DMS79 (cell line): ENCODE results near the gene UNC93A.
A peak's percentile ranks its signal among the peaks of the same experiment; 100 is the strongest.
"Not testable (repeated sequence)": the region's sequence is repeated elsewhere in the genome, so short reads cannot be mapped to it uniquely, and the experiment has no call there.

ENCODE experiments used
- DNase-seq: peaks from one replicate; lab custom pipeline; 2025; lab: John Stamatoyannopoulos, UW

The UNC93A gene

DNA sequence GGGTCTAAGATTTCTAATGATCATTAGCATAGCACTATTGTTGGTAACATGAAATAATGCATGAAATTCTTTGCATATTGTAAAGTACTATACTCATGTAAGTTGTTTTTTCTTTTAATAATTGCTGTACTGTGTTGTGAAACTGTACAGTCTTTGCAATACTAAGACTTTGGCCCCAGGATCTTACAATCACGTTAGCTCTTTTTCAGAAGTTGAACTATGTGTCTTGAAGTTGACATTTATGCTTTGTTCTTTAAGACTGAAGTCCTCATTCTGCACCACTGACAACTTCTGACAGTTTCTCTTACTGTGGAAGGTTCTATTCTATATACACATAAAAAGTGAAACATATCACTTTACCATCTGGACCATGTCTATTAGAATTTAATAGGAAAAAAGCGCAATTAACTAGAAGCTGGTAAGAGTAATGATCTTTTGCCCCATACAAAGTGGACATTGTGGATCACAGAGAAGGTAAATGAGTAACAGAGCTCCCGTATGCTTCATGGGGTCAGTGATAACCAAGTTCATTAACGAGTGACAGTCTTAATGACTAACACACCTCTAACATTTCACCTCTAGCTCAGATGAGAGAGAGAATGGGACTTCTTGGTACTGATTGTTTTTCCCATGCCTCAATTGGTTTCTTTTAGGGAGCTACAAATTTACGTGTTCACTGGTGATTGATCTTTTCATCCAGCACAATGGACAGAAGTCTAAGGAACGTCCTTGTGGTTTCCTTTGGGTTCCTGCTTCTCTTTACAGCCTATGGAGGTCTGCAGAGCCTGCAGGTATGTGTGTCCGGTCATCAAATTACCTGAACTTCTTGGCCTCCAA is at the start of gene UNC93A:
Gene UNC93A (plus strand): TSS at position 530 of the 837 bp plus-strand sequence. CDS start 175 bp downstream, at position 705.
- DNase-seq, result no peak

DNA sequence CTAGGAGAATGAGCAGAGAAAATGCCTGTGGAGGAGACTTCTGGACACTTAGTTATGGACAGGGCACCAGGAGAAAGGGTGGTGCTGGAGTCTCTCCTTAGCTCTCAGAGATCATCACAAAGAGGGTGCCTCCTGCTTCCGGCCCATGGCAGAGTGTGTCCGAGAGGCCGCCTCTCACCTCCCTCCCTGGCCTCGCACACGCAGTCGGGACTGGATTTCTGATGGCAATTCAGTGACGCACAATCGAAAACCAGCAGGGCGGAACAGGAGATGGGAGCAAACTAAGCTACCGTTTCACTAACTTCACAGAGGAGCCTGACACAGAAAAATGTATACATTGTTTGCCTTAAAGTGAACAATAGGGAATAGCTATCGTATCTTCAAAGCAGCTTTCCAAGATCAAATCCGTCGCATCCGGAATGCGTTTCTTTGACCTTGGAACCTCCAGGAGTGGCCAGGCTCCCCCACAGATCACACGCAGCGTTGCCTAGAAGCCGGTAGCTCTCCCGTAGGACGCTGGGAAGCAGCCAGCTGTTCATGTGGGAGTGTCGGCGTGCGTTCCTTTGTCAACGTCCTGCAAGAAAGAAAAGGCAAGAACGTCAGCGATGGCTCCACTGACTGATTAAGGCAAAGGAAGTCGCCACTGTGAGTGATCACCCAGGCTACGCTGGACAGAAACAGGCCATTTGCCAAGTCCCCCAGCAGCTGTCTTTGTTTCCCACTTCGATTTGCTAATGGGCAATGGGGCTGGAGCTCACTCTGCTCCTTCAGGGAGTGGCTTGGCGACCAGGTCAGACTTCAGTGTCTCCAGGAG is 49.6 kb upstream of the UNC93A start:
- DNase-seq, result peak; percentile 86

DNA sequence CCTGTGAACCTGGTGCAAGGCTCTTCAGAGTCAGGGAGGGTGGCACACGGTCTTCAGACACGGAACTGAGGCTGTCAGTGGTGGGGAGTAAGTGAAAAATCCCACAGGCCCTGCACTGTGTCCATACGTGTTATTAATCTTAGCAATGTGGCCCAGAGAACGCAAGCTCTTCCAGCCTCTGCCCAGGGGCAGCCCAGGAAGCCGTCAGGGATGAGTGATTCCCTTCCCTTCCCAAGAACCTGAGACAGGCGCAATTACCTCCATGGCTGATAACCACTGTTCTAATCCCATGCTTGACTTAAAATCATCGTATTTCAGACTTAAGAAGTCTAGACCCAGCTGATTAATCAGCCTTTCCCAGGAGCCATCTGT is 49.0 kb upstream of the UNC93A start:
- not testable (repeated sequence) for DNase-seq

DNA sequence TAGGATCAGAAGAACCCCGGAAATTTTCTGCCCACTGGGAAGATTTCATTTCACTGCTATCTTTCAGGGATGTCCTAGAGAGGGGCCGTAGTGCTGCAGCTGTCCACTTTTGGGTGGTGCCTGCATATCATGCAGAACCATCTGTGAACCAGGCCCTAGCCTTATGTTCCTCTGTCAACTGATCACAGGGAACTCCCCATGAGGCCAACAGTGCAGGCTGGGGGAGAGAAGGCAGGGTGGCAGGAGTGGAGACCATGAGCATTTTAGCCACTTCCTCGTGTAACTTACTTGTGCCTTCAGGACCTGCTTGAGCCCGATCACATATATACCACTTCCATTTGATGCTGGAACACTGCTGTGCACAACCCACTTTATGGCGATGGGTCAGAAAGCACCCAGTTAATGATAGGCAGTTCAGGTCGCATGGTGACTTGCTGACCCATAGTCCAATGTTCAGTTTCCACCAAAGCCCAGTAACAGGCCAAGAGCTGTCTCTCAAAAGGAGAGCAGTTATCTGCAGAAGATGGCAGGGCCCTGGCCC is 48.5 kb upstream of the UNC93A start:
- not testable (repeated sequence) for DNase-seq

DNA sequence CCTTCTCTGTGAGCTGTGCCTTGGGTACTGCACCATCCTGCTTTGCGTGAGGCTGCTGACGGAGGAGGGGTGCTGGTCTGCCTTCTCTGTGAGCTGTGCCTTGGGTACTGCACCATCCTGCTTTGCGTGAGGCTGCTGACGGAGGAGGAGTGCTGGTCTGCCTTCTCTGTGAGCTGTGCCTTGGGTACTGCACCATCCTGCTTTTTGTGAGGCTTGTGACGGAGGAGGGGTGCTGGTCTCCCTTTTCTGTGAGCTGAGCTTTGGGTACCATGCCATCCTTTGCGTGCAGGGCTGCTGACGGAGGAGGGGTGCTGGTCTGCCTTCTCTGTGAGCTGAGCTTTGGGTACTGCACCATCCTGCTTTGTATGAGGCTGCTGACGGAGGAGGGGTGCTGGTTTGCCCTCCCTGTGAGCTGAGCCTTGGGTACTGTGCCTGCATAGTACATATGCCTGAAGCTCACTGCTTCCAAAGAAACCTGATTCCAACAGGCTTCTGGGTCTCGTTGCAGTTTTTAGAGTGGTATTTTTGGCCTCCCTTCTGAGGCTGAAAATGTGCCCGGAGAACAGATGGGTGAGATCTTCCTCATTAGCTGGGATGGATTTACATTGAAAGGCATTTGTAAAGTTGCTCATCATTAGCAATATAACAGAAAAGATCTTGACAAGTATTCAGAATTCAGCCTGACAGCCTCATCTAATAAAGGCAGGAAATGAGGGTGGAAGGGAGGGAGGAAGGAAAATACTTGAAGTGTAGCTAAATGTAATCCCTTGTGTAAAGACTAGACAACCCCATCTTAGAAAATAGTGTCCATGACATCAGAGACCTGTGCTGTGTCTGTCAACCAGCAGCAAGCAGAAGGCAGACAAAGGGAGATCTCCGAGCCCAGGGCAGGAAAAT is 46.8 kb upstream of the UNC93A start:
- no peak for DNase-seq

DNA sequence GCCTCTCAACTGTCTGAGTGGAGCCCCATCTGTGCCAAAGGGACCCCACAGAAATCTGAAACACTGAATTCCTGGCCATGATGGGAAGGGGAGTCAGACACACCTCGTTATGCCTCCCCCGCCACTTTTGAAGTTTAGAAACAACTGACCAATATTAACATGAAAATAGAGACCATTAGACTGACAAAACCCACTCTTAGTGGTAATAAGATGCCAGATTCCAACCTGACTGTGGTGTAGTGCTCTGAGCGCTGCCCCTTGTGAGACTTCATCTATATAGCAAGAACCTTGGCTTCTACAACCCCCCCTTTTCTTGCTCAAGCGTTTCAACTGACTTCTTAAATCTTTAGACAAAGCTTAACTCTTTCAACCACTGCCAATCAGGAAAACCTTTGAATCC is 46.1 kb upstream of the UNC93A start:
- no peak for DNase-seq

DNA sequence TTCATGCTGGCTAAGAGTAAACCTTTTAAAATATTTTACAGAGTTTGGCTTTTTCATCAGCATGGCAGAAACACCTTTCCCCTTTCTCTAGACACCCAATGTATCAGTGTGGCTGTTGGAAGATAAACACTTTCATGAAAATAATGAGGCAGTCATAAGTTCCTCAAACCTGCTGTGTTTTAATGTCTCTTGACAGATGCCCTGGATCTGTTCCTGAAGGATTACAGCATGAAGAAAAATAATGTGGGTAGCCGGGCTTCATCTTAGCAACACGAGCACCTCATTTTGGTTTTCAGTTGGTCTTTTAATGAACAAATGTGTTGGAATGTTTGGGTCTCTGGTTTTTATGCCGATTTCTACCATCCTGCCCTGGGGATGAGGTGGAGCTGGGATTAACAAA is 45.5 kb upstream of the UNC93A start:
- DNase-seq, result no peak

DNA sequence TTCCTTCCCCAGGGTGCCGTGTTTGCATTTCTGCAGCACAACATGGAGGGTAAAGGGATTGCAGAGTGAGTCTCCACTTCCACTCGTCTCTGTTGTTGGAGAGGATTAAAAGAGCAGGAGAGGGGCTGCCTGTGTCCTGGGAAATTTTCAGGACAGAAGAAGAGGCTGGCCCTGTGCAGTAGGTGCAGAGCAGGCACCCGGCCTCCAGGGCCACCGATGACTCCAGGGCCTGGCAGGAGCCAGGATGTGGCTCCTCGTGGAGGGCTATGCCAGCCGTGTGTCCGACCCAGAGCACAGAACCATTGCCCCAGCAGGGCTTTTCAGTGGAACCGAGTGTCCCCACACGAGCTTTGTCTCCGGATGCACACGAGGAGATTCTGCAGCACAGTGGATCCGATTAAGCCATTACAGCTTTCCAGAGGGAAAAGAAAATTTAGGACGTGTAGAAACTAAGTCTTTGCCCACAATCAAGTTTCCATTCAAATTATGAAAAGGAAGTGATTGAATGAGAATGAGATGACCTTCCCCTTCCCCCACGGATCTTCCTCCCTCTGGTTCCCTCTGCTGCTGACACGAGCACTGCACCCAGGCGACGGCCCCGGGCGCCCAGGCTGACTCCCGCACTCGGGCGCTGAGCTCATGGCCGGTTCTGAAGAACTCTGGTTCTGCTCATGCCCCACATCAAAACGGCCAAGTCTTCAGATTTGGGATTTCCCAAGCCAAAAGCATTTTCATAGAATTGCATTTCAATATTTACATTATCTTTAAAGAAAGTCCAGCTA is 43.1 kb upstream of the UNC93A start:
- DNase-seq, result no peak

DNA sequence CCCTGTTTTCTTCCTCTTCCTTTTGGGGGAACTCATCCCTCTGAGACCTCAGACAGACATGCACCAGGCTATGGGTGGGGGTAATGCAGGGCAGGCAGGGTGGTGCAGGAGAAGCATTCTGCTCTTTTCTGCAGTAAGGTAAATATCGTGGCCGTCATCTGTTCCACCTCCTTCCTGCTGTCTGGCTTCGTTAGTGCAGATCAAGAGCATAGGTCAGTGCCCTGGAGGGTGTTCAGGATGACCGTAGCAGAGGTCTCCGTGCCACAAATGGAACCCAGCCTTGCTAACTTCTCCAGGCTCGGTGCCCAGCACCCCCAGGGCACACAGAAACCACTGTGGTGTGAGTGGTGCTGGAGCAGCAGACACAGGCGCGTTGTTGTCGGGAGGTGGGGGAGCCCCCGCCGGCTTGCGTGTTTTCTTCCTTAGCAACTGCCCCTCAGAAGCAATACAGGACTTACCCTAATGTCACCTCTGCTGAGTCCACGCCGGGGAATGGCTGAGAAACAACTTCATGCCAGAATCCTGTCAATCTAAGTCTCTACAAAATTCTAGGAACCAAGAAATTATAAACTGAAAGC is 42.1 kb upstream of the UNC93A start:
- DNase-seq, result not testable (repeated sequence)

DNA sequence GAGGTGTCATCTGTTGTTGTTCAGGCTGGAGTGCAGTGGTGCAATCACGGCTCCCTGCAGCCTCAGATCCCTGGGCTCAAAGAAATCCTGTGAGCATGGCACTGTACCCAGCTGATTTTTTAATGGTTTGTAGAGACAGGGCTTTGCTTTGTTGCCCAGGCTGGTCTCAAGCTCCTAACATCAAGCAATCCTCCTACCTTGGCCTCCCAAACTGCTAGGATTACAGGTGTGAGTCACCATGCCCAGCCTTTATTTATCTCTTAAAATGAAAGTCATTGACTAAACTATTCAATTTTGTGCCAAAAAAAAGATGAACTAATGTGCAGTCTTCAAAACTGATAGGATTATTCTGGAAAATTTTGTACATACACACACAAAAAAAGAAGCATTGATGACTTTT is 38.8 kb upstream of the UNC93A start:
- no peak for DNase-seq

DNA sequence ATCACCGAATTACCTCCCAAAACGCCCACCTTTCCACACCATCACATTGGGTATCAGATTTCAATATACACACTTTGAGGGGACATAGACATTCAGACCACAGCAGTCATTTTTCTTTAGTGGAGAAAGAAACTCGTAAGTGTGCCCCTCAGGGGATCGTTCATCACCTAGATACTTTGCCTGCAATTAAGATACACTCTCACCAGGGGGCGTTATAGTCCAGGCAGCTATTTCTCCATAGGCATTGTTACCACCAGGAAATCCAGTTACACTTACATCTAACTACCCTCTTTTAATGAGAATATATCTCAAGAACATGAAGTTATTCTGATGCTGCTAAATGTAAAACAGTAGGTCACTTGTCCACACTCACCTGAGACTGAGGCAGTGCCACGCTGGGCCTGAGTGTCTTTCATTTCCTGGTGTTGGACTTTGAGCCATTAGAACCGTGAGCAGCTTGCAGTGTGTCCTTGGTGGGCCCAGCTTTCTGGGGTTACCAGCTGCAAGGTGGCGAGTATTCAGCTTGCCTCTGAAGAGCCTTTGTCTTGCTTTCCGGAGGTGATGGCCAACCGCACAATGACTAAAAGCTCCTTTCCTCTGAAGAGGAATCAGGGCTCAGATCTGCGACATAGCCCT is 35.1 kb upstream of the UNC93A start:
- no peak for DNase-seq

DNA sequence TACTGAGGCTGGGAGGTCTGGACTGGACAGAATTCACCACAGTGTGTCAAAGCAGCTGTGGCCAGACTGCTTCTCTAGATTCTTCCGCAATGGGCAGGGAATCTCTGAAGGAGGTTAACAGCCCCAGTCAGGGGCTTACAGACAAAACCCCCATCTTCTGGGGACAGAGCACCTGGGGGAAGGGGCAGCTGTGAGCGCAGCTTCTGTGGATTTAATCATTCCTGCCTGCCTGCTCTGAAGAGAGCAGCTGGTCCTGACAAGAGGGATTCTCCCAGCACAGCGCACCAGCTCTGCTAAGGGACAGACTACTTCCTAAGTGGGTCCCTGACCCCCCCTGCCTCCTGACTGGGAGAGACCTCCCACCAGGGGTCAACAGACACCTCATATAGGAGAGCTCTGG is 32.5 kb upstream of the UNC93A start:
- DNase-seq, result no peak

DNA sequence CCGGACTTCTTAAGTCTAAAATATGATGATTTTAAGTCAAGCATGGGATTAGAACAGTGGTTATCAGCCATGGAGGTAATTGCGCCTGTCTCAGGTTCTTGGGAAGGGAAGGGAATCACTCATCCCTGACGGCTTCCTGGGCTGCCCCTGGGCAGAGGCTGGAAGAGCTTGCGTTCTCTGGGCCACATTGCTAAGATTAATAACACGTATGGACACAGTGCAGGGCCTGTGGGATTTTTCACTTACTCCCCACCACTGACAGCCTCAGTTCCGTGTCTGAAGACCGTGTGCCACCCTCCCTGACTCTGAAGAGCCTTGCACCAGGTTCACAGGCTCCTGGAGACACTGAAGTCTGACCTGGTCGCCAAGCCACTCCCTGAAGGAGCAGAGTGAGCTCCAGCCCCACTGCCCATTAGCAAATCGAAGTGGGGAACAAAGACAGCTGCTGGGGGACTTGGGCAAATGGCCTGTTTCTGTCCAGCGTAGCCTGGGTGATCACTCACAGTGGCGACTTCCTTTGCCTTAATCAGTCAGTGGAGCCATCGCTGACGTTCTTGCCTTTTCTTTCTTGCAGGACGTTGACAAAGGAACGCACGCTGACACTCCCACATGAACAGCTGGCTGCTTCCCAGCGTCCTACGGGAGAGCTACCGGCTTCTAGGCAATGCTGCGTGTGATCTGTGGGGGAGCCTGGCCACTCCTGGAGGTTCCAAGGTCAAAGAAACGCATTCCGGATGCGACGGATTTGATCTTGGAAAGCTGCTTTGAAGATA is 24.9 kb upstream of the UNC93A start:
- DNase-seq, result peak; percentile 9

DNA sequence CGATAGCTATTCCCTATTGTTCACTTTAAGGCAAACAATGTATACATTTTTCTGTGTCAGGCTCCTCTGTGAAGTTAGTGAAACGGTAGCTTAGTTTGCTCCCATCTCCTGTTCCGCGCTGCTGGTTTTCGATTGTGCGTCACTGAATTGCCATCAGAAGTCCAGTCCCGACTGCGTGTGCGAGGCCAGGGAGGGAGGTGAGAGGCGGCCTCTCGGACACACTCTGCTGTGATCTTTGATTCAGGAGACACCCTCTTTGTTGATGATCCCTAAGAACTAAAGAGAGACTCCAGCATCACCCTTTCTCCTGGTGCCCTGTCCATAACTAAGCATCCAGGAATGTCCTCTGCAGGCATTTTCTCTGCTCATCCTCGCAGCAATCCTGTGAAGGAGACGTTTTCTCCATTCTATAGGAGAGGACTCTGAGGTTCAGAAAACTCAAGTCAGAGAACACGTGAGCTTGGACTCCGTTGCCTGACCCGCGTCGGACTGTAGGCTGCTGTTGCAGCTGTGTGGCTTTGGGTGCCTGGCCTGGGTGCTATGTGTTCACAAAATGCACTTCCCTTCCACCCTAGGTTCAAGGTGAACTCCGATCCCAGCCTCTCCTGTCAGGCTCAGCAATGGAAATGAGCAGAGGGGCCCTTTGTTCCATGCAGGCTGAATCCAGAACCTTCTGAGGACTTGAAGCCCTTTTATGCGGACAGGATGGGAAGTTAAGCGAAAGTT is 24.1 kb upstream of the UNC93A start:
- no peak for DNase-seq

DNA sequence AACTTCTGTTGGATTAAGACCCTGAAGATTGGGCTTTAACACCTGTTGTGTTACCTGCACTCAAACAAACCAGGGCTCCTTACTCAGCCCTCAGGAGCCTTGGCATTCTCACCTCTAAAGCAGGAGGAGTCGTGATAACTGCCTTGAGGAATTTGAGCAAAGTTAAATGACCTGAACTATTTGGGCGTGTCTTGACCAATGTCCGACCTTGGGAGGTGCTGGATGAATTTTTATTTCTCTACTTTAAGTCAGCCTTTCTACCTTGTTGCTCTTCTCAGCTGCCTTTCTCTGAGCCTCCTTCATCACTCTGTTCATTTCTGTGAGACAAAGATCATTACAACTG is 23.6 kb upstream of the UNC93A start:
- not testable (repeated sequence) for DNase-seq

DNA sequence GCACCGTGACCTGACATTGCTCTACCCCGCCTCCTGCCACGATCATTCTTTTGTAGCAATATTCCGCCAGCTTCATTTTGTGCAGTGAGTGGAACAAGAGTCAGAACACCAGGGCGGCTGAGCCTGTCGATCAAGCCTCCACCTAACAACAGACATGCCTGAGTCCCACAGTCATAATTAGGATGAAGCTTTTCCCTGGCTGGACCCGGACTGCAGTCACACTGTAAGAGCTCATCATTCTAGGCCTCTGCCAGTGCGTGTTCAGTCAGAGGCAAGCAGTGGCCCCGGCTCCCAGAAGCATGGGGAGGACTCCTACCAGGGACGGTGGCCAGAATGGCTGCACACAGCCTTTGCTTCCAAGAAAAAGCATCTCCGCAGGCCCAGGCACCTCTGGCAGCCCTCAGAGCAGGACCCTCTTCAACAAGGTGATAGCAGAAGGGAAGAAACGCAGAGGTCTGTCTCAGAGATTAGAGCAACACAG is 23.2 kb upstream of the UNC93A start:
- DNase-seq, result no peak

DNA sequence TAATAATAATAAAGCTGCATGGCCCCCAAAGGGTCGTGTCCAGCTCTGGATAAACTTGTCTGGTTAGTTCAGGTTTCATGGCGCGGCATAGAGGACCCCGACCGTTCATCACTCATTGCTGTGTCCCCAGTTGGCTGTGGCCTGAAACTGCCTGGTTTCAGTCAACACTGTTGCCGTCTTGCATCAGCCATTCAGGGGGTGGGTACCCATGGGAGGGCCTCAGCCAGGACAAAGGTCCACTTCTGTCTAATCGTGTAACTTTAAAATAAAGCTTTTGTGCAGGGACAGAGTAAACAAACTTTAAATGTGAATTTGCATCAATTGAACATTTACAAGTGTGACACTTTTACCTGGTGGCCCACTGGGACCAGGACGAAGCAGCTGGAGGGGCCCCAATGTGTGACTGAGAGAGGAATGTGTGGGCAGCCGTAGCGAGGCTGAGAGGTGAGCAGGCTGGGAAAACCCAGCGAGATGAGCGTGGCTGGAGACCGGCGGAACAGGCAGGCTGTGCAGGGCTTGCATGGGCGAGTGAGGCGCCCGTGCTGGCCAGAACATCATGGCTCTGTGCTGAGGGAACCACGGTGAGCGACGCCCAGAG is 22.3 kb upstream of the UNC93A start:
- DNase-seq, result no peak
